ENCODE results near the gene SPINK8. TPM values are rescaled to one million over a fixed set of nuclear protein-coding genes. Genes with fewer than 3 reads are reported as not detected.

The SPINK8 gene
- total and polyA plus RNA-seq, 2 of the 4 experiments (the other 2 are of a cell fraction): not detected

DNA sequence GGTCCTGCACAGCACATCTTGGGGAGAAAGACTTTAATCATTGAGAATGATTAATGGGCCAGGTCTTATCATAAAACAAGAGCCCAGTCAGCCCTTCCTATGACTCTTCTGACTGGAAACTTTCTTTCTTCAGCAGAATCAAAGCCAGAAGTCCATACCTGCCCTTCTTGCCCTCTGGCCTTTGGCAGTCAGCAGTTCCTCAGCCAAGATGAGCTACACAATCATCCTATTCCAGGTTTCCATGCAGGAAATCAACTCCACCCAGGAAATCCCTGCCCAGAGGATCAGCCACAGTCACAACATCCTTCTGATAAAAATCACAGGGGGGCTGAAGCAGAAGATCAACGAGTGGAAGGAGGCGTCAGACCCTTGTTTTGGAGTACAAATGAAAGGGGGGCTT lies 65.7 kb downstream of the SPINK8 start:
- WGBS, 2 experiments (ENCODE audit: extremely low coverage in 2 of 2, insufficient read length in 1 of 2): no CpG with 5 or more reads among the region's 2 CpGs
- Histone ChIP-seq H2BK5ac (ENCODE audit: low read depth, low read length, poor library complexity, severe bottlenecking) (no peak overlapping the region), H3K27me3 (ENCODE audit: control insufficient read depth, insufficient read depth, low read length) (no peaks in the 10 kb centered on the region), H3K79me1 (ENCODE audit: low read depth in 1 of 2, low read length in 2 of 2) (no peaks in the 10 kb centered on the region), H3K27ac (ENCODE audit: insufficient read depth, low read length) (no peak overlapping the region), H3K36me3 (ENCODE audit: control insufficient read depth, insufficient read depth, low read length) (peaks cover 17% of the 10 kb centered on the region), H3K9me3 (ENCODE audit: control insufficient read depth, insufficient read depth, low read length) (peaks cover 2% of the 10 kb centered on the region; the same call in 1 of the 2 replicates), H4K8ac (ENCODE audit: low read depth in 2 of 2, low read length in 2 of 2) (no peak overlapping the region), H3K23ac (ENCODE audit: low read depth, low read length) (no peak overlapping the region), H3K14ac (replicated peaks; ENCODE audit: low read depth, low read length) (no peak overlapping the region), H3K4me1 (ENCODE audit: control insufficient read depth, insufficient read depth, low read length) (no peaks in the 10 kb centered on the region), H2AFZ (replicated peaks; ENCODE audit: low read length, poor library complexity) (no peak overlapping the region), H2AK9ac (replicated peaks; ENCODE audit: low read depth, low read length, poor library complexity) (no peak overlapping the region), H2BK15ac (ENCODE audit: low read depth, low read length) (no peak overlapping the region), H2AK5ac (ENCODE audit: low read depth, low read length) (no peak overlapping the region), H4K91ac (ENCODE audit: insufficient read depth, low read depth, low read length) (no peak overlapping the region), H2BK20ac (ENCODE audit: low read depth, low read length) (no peak overlapping the region), H3K9me1 (ENCODE audit: insufficient read depth, low read length) (no peaks in the 10 kb centered on the region), H2BK120ac (ENCODE audit: low read depth, low read length) (no peak overlapping the region), H3K9ac (ENCODE audit: low read depth, low read length) (no peak overlapping the region), H3K18ac (ENCODE audit: low read depth, low read length) (no peak overlapping the region), H4K20me1 (ENCODE audit: insufficient read depth, low read length) (no peaks in the 10 kb centered on the region), H4K5ac (ENCODE audit: low read depth, low read length) (no peak overlapping the region), H3K56ac (ENCODE audit: extremely low read depth, insufficient read depth, low read length) (no peak overlapping the region), H3K4ac (ENCODE audit: low read depth, low read length) (no peak overlapping the region), H3K4me2 (ENCODE audit: low read depth, low read length) (no peak overlapping the region), H3K4me3 (ENCODE audit: insufficient read depth, low read depth, low read length) (no peak overlapping the region)
- TF ChIP-seq SMC3 (IDR thresholded peaks at IDR 0.05; ENCODE audit: low read depth, low read length) (no peak), RCOR1 (IDR thresholded peaks at IDR 0.05; ENCODE audit: insufficient replicate concordance, low read length) (no peak), MAZ (IDR thresholded peaks at IDR 0.05; ENCODE audit: borderline replicate concordance, low read depth, low read length) (no peak), POLR2A (IDR thresholded peaks at IDR 0.05; ENCODE audit: low read depth, low read length) (no peak), NFE2L2 (IDR thresholded peaks at IDR 0.05; ENCODE audit: low read depth, low read length) (no peak), BHLHE40 (IDR thresholded peaks at IDR 0.05; ENCODE audit: low read depth, low read length) (no peak), MAFK (IDR thresholded peaks at IDR 0.05; ENCODE audit: low read depth, low read length) (no peak), CEBPB (IDR thresholded peaks at IDR 0.05; ENCODE audit: low read depth, low read length) (no peak), FOS (IDR thresholded peaks at IDR 0.05; ENCODE audit: low read depth, low read length) (no peak), RAD21 (IDR thresholded peaks at IDR 0.05; ENCODE audit: low read length) (no peak), CHD1 (IDR thresholded peaks at IDR 0.05; ENCODE audit: low read depth, low read length) (no peak), RFX5 (IDR thresholded peaks at IDR 0.05; ENCODE audit: low read depth, low read length) (no peak)
- TF ChIP-seq, protein P1, sequence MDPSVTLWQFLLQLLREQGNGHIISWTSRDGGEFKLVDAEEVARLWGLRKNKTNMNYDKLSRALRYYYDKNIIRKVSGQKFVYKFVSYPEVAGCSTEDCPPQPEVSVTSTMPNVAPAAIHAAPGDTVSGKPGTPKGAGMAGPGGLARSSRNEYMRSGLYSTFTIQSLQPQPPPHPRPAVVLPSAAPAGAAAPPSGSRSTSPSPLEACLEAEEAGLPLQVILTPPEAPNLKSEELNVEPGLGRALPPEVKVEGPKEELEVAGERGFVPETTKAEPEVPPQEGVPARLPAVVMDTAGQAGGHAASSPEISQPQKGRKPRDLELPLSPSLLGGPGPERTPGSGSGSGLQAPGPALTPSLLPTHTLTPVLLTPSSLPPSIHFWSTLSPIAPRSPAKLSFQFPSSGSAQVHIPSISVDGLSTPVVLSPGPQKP (IDR thresholded peaks at IDR 0.05; ENCODE audit: borderline replicate concordance, low read depth, low read length): no peak
- TF ChIP-seq, protein P2, sequence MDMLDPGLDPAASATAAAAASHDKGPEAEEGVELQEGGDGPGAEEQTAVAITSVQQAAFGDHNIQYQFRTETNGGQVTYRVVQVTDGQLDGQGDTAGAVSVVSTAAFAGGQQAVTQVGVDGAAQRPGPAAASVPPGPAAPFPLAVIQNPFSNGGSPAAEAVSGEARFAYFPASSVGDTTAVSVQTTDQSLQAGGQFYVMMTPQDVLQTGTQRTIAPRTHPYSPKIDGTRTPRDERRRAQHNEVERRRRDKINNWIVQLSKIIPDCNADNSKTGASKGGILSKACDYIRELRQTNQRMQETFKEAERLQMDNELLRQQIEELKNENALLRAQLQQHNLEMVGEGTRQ (IDR thresholded peaks at IDR 0.05; ENCODE audit: low read depth, low read length): no peak
- DNase-seq: no peak
- ChIA-PET POLR2A (ENCODE audit: unreplicated experiment) (no interaction called here), CTCF (interaction anchor here (0.6 to 3.1 kb wide), 2 partner anchors 66 to 169 kb away, joined by 5 to 18 read pairs; no protein-coding TSS in a partner anchor)
- intact Hi-C loops (cut with micrococcal nuclease) (no loop called here), dilution Hi-C loops (cut with HindIII; ENCODE audit: low sequenced_read_pairs, unreplicated experiment) (no loop called here), in situ Hi-C loops (cut with MboI; ENCODE audit: low sequenced_read_pairs) (no loop called here)
- ATAC-seq (ENCODE audit: low read depth): no peak
- no TSS peak for BruUV-seq (replicated peaks)
